Measurements from ENCODE around the gene TJP1.

The TJP1 gene

GRCh38 chr15:29822100-29822683 is at the start of gene TJP1:
TSS of gene TJP1 (minus strand) at chr15:29822468. CDS start at chr15:29822028, 440 bp downstream.
- Mint-ChIP-seq H3K4me1 (ENCODE audit: low read depth) (peaks cover 24% of the 10 kb centered on the region), H3K9me3 (peaks cover 8% of the 10 kb centered on the region), H3K27me3 (peaks cover 64% of the 10 kb centered on the region), H3K36me3 (ENCODE audit: low read depth) (peaks cover 8% of the 10 kb centered on the region), H3K27ac (no peak within 1 kb of the TSS), H3K4me3 (peak within 1 kb of the TSS; percentile 45)

GRCh38 chr15:29871401-29871800 is 49.1 kb upstream of the TJP1 start:
- H3K9me3 Mint-ChIP-seq: no peaks in the 10 kb centered on the region
- no peak overlapping the region for H3K4me3 Mint-ChIP-seq
- no peaks in the 10 kb centered on the region for H3K4me1 Mint-ChIP-seq (ENCODE audit: low read depth)
- H3K27ac Mint-ChIP-seq: no peak overlapping the region
- peaks cover 30% of the 10 kb centered on the region for H3K27me3 Mint-ChIP-seq
- H3K36me3 Mint-ChIP-seq (ENCODE audit: low read depth): no peaks in the 10 kb centered on the region

GRCh38 chr15:29870495-29871151 is 48.4 kb upstream of the TJP1 start:
- no peak overlapping the region for H3K4me3 Mint-ChIP-seq
- H3K27ac Mint-ChIP-seq: no peak overlapping the region
- H3K36me3 Mint-ChIP-seq (ENCODE audit: low read depth): no peaks in the 10 kb centered on the region
- peaks cover 36% of the 10 kb centered on the region for H3K27me3 Mint-ChIP-seq
- H3K4me1 Mint-ChIP-seq (ENCODE audit: low read depth): no peaks in the 10 kb centered on the region
- no peaks in the 10 kb centered on the region for H3K9me3 Mint-ChIP-seq

GRCh38 chr15:29867241-29868000 is 45.2 kb upstream of the TJP1 start:
- no peaks in the 10 kb centered on the region for H3K4me1 Mint-ChIP-seq (ENCODE audit: low read depth)
- no peak overlapping the region for H3K4me3 Mint-ChIP-seq
- H3K27ac Mint-ChIP-seq: no peak overlapping the region
- no peaks in the 10 kb centered on the region for H3K9me3 Mint-ChIP-seq
- H3K27me3 Mint-ChIP-seq: peaks cover 32% of the 10 kb centered on the region
- no peaks in the 10 kb centered on the region for H3K36me3 Mint-ChIP-seq (ENCODE audit: low read depth)

GRCh38 chr15:29866337-29866736 is 44.1 kb upstream of the TJP1 start:
- H3K4me3 Mint-ChIP-seq: no peak overlapping the region
- H3K36me3 Mint-ChIP-seq (ENCODE audit: low read depth): no peaks in the 10 kb centered on the region
- peaks cover 30% of the 10 kb centered on the region for H3K27me3 Mint-ChIP-seq
- H3K9me3 Mint-ChIP-seq: no peaks in the 10 kb centered on the region
- no peaks in the 10 kb centered on the region for H3K4me1 Mint-ChIP-seq (ENCODE audit: low read depth)
- no peak overlapping the region for H3K27ac Mint-ChIP-seq

GRCh38 chr15:29864501-29864900 is 42.2 kb upstream of the TJP1 start:
- no peaks in the 10 kb centered on the region for H3K4me1 Mint-ChIP-seq (ENCODE audit: low read depth)
- H3K27ac Mint-ChIP-seq: no peak overlapping the region
- H3K36me3 Mint-ChIP-seq (ENCODE audit: low read depth): no peaks in the 10 kb centered on the region

GRCh38 chr15:29863438-29863837 is 41.2 kb upstream of the TJP1 start:
- Mint-ChIP-seq H3K27ac (no peak overlapping the region), H3K27me3 (peaks cover 27% of the 10 kb centered on the region), H3K4me1 (ENCODE audit: low read depth) (no peaks in the 10 kb centered on the region), H3K4me3 (no peak overlapping the region), H3K36me3 (ENCODE audit: low read depth) (no peaks in the 10 kb centered on the region), H3K9me3 (no peaks in the 10 kb centered on the region)

More at GRCh38 chr15:29864501-29864900, 42.2 kb upstream of the TJP1 start:
- peaks cover 33% of the 10 kb centered on the region for H3K27me3 Mint-ChIP-seq
- no peaks in the 10 kb centered on the region for H3K9me3 Mint-ChIP-seq
- H3K4me3 Mint-ChIP-seq: no peak overlapping the region

GRCh38 chr15:29862271-29862670 is 40.0 kb upstream of the TJP1 start:
- H3K27ac Mint-ChIP-seq: no peak overlapping the region

GRCh38 chr15:29860872-29861271 is 38.6 kb upstream of the TJP1 start:
- H3K4me1 Mint-ChIP-seq (ENCODE audit: low read depth): no peaks in the 10 kb centered on the region
- H3K27ac Mint-ChIP-seq: no peak overlapping the region

More at GRCh38 chr15:29862271-29862670, 40.0 kb upstream of the TJP1 start:
- H3K4me1 Mint-ChIP-seq (ENCODE audit: low read depth): no peaks in the 10 kb centered on the region
- H3K9me3 Mint-ChIP-seq: no peaks in the 10 kb centered on the region
- no peaks in the 10 kb centered on the region for H3K36me3 Mint-ChIP-seq (ENCODE audit: low read depth)
- no peak overlapping the region for H3K4me3 Mint-ChIP-seq
- peaks cover 25% of the 10 kb centered on the region for H3K27me3 Mint-ChIP-seq

GRCh38 chr15:29859973-29860715 is 37.9 kb upstream of the TJP1 start:
- Mint-ChIP-seq H3K4me3 (no peak overlapping the region), H3K36me3 (ENCODE audit: low read depth) (no peaks in the 10 kb centered on the region), H3K27me3 (peaks cover 15% of the 10 kb centered on the region), H3K27ac (no peak overlapping the region), H3K9me3 (no peaks in the 10 kb centered on the region), H3K4me1 (ENCODE audit: low read depth) (no peaks in the 10 kb centered on the region)

More at GRCh38 chr15:29860872-29861271, 38.6 kb upstream of the TJP1 start:
- H3K4me3 Mint-ChIP-seq: no peak overlapping the region
- H3K36me3 Mint-ChIP-seq (ENCODE audit: low read depth): no peaks in the 10 kb centered on the region
- H3K9me3 Mint-ChIP-seq: no peaks in the 10 kb centered on the region
- H3K27me3 Mint-ChIP-seq: peaks cover 19% of the 10 kb centered on the region

GRCh38 chr15:29859293-29859692 is 37.0 kb upstream of the TJP1 start:
- Mint-ChIP-seq H3K36me3 (ENCODE audit: low read depth) (no peaks in the 10 kb centered on the region), H3K27ac (no peak overlapping the region), H3K27me3 (peaks cover 15% of the 10 kb centered on the region), H3K4me1 (ENCODE audit: low read depth) (no peaks in the 10 kb centered on the region), H3K4me3 (no peak overlapping the region), H3K9me3 (no peaks in the 10 kb centered on the region)

GRCh38 chr15:29857221-29857789 is 35.0 kb upstream of the TJP1 start:
- no peak overlapping the region for H3K27ac Mint-ChIP-seq
- H3K4me3 Mint-ChIP-seq: no peak overlapping the region
- H3K27me3 Mint-ChIP-seq: peaks cover 14% of the 10 kb centered on the region
- no peaks in the 10 kb centered on the region for H3K36me3 Mint-ChIP-seq (ENCODE audit: low read depth)
- H3K4me1 Mint-ChIP-seq (ENCODE audit: low read depth): no peaks in the 10 kb centered on the region
- no peaks in the 10 kb centered on the region for H3K9me3 Mint-ChIP-seq

- H3K4me1 Mint-ChIP-seq (ENCODE audit: low read depth): no peaks in the 10 kb centered on the region
- H3K27me3 Mint-ChIP-seq: peaks cover 2% of the 10 kb centered on the region
- no peaks in the 10 kb centered on the region for H3K36me3 Mint-ChIP-seq (ENCODE audit: low read depth)
- no peak overlapping the region for H3K27ac Mint-ChIP-seq
- H3K4me3 Mint-ChIP-seq: no peak overlapping the region
- H3K9me3 Mint-ChIP-seq: no peaks in the 10 kb centered on the region
Measured at GRCh38 chr15:29854413-29854812, 32.1 kb upstream of the TJP1 start.

- Mint-ChIP-seq H3K4me3 (no peak overlapping the region), H3K36me3 (ENCODE audit: low read depth) (no peaks in the 10 kb centered on the region), H3K27me3 (peaks cover 2% of the 10 kb centered on the region), H3K27ac (no peak overlapping the region), H3K9me3 (no peaks in the 10 kb centered on the region), H3K4me1 (ENCODE audit: low read depth) (no peaks in the 10 kb centered on the region)
Measured at GRCh38 chr15:29853211-29853987, 31.1 kb upstream of the TJP1 start.

All from stimulated activated naive CD8-positive, alpha-beta T cell treated with anti-CD3 and anti-CD28 coated beads, Interleukin-15, Interleukin-2, amounts not matched to agents 100 ng/mL and 50 ng/mL, for 24 hours (primary cell).